Measurements from ENCODE around the gene ZBTB22.

DNA sequence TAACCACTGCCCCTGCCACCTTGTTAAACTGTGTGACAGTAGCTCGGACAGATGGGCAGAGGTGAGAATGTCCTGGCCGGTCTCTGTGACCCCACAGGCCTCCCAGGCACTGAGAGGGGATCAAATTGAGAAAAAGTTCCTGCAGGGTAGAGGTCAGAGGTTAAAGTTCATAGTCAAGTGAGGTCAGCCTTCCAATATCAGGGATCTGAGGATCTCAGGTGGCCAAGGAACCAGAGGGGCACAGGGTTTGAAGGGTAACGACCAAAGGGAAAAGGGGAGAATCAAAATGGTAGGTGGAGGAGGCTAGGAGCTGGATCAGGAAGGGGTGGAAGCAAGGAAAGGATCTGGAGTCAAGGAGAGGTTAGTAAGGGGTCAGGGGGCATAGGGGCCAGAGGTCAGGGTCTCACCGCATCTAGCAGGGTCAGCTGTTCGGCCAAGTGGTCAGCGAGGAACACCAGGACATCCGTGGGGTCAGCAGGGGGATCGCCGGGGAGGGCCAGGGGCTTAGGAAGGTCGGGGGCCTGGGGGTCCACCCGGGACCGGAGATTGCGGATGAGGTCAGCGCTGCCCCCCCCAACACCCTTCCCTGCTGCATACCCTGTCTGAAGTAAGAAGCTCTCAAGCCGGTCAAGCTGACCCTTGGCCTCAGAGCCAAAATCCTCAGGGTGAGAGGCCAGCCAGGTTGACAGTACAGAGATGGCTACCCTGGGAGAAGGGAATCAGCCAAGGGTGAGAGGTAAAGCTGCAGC lies 21.7 kb downstream of the ZBTB22 start:
- TF ChIP-seq, protein P1, sequence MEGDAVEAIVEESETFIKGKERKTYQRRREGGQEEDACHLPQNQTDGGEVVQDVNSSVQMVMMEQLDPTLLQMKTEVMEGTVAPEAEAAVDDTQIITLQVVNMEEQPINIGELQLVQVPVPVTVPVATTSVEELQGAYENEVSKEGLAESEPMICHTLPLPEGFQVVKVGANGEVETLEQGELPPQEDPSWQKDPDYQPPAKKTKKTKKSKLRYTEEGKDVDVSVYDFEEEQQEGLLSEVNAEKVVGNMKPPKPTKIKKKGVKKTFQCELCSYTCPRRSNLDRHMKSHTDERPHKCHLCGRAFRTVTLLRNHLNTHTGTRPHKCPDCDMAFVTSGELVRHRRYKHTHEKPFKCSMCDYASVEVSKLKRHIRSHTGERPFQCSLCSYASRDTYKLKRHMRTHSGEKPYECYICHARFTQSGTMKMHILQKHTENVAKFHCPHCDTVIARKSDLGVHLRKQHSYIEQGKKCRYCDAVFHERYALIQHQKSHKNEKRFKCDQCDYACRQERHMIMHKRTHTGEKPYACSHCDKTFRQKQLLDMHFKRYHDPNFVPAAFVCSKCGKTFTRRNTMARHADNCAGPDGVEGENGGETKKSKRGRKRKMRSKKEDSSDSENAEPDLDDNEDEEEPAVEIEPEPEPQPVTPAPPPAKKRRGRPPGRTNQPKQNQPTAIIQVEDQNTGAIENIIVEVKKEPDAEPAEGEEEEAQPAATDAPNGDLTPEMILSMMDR (IDR thresholded peaks at IDR 0.05), result no peak
- TF ChIP-seq POLR2A (IDR thresholded peaks at IDR 0.05), result no peak
